SK-N-SH (cell line): ENCODE data around the gene FAM222B.
A peak's percentile ranks its signal among the peaks of the same experiment; 100 is the strongest.

Experiments used
- JUND ChIP-seq: IDR thresholded peaks from 2 replicates; pipeline ENCODE4 v1.4.0; 2012
- POLR2AphosphoS5 ChIP-seq: IDR thresholded peaks from 2 replicates; pipeline ENCODE4 v1.6.1; 2012; ENCODE audit warnings: low read depth, low read length

GRCh38 chr17:28743243-28744103, 99.1 kb downstream of the FAM222B start, which contains the start of gene TRAF4:
- TF ChIP-seq JUND = no peak; the same call in 1 of the 2 replicates
- peak; percentile 89 for TF ChIP-seq POLR2AphosphoS5
